B cell (primary cell): ENCODE data around the gene GALNT5. TPM values are rescaled to one million over a fixed set of nuclear protein-coding genes. Genes with fewer than 3 reads are reported as not detected.
"Not testable (repeated sequence)": the region's sequence is repeated elsewhere in the genome, so short reads cannot be mapped to it uniquely, and the experiment has no call there.

Experiments used
- ATAC-seq: fragments of 200-7000 bp; cut with Tn5 transposase; one replicate; pipeline ENCODE4 v1.10.0; 2021; ENCODE audit warnings: low read depth, mild to moderate bottlenecking, moderate number of reproducible peaks, moderate library complexity
- CTCF ChIA-PET: fragments of 350-600 bp; sonication (Branson Sonifier 250); formaldehyde crosslinking; loops from one replicate; lab custom pipeline; 2021; ENCODE audit warnings: antibody characterized with exemption, inconsistent platforms; lab: Charles Lee
- POLR2A ChIA-PET: fragments of 350-600 bp; sonication (Branson Sonifier 250); formaldehyde crosslinking; loops from one replicate; lab custom pipeline; 2021; ENCODE audit warnings: antibody characterized with exemption; lab: Charles Lee
- DNase-seq: peaks from one replicate; pipeline ENCODE4 v3.0.0; 2013
- H2AFZ ChIP-seq: 2 replicates; pipeline ENCODE4 v1.6.1; 2012; ENCODE audit warnings: mild to moderate bottlenecking, low read depth, low read length; ENCODE audit not compliant: insufficient read depth, poor library complexity, severe bottlenecking
- H3K27ac ChIP-seq, 2 donors: 1 replicate in 1 of 2; 2 replicates in 1 of 2; pipeline ENCODE4 v1.5.1; 2012 to 2013; ENCODE audit warnings: low read length in 2 of 2, mild to moderate bottlenecking in 2 of 2, moderate library complexity in 1 of 2
- H3K27me3 ChIP-seq, 4 experiments: fragments of 200-600 bp in 1 of 4; sonication (generic) in 1 of 4; replicated peaks in 1 of 4; 1 replicate in 2 of 4; 2 replicates in 2 of 4; pipeline versions ENCODE4 v1.6.1 to v1.7.0; 2013 to 2016; ENCODE audit warnings: low read length in 3 of 4, mild to moderate bottlenecking in 2 of 4, mixed read lengths in 1 of 4, moderate library complexity in 1 of 4; ENCODE audit not compliant: insufficient read depth in 4 of 4, control insufficient read depth in 3 of 4; ENCODE audit errors: control extremely low read depth in 1 of 4
- H3K36me3 ChIP-seq, 2 experiments: replicated peaks in 1 of 2; 1 replicate in 1 of 2; 2 replicates in 1 of 2; pipeline versions ENCODE4 v1.6.1 to v1.7.1; 2013; ENCODE audit warnings: low read length in 1 of 2; ENCODE audit not compliant: insufficient read depth in 2 of 2, control insufficient read depth in 1 of 2; ENCODE audit errors: control extremely low read depth in 1 of 2, extremely low read depth in 1 of 2
- H3K4me1 ChIP-seq, 2 donors: fragments of 200-600 bp in 1 of 2; sonication (generic) in 1 of 2; 1 replicate in 1 of 2; 2 replicates in 1 of 2; pipeline versions ENCODE4 v1.5.1 to v1.6.1; 2013 to 2017; ENCODE audit warnings: low read length in 2 of 2; ENCODE audit not compliant: control insufficient read depth in 2 of 2, insufficient read depth in 2 of 2
- H3K4me2 ChIP-seq: replicated peaks from 2 replicates; pipeline ENCODE3; 2012; ENCODE audit warnings: mild to moderate bottlenecking, low read depth, low read length; ENCODE audit not compliant: poor library complexity, severe bottlenecking
- H3K4me3 ChIP-seq, 5 experiments: fragments of 200-600 bp in 1 of 5; sonication (generic) in 1 of 5; 1 replicate in 3 of 5; 2 replicates in 2 of 5; pipeline versions ENCODE4 v1.5.1 to v1.7.0; 2011 to 2016; ENCODE audit warnings: low read length in 4 of 5, mild to moderate bottlenecking in 4 of 5, low read depth in 2 of 5, control low read depth in 1 of 5, moderate library complexity in 1 of 5; ENCODE audit not compliant: insufficient read depth in 1 of 5; ENCODE audit errors: control extremely low read depth in 1 of 5, extremely low read depth in 1 of 5
- H3K79me2 ChIP-seq: fragments of 200-600 bp; sonication (generic); one replicate; pipeline ENCODE4 v1.6.0; 2016; ENCODE audit warnings: low read length; ENCODE audit not compliant: control insufficient read depth, insufficient read depth
- H3K9ac ChIP-seq: fragments of 200-600 bp; sonication (generic); 2 replicates; pipeline ENCODE4 v1.6.1; 2017; ENCODE audit warnings: mild to moderate bottlenecking, low read length, moderate library complexity
- H3K9me3 ChIP-seq, 3 donors: one replicate each; pipeline versions ENCODE4 v1.6.1 to v1.7.1; 2013; ENCODE audit warnings: low read length in 2 of 3; ENCODE audit not compliant: control insufficient read depth in 2 of 3, insufficient read depth in 1 of 3; ENCODE audit errors: control extremely low read depth in 1 of 3
- H4K20me1 ChIP-seq: 2 replicates; pipeline ENCODE4 v1.6.0; 2012; ENCODE audit warnings: mild to moderate bottlenecking, low read length; ENCODE audit not compliant: insufficient read depth, control insufficient read depth, poor library complexity, severe bottlenecking
- H3K27ac Mint-ChIP-seq: one replicate; pipeline ENCODE4 v1.8.0; 2021; ENCODE audit warnings: mixed read lengths
- H3K27me3 Mint-ChIP-seq: one replicate; pipeline ENCODE4 v1.8.0; 2021; ENCODE audit warnings: mixed read lengths
- H3K4me1 Mint-ChIP-seq: one replicate; pipeline ENCODE4 v1.8.0; 2021; ENCODE audit warnings: mixed read lengths
- H3K4me3 Mint-ChIP-seq: one replicate; pipeline ENCODE4 v1.8.0; 2021; ENCODE audit warnings: mixed read lengths
- H3K9me3 Mint-ChIP-seq: one replicate; pipeline ENCODE4 v1.8.0; 2022; ENCODE audit warnings: mixed read lengths; ENCODE audit not compliant: insufficient read depth
- CTCF ChIP-seq: fragments of 200-600 bp; IDR thresholded peaks from one replicate; pipeline ENCODE4 v1.8.0; 2022; ENCODE audit warnings: antibody characterized with exemption, mild to moderate bottlenecking
- EZH2 ChIP-seq: IDR thresholded peaks from 2 replicates; pipeline ENCODE4 v1.6.1; 2012; ENCODE audit warnings: borderline replicate concordance, low read depth, mild to moderate bottlenecking, moderate library complexity, low read length; ENCODE audit not compliant: insufficient read depth, poor library complexity, severe bottlenecking
- WGBS: methylation state at CpG from one replicate; pipeline ENCODE4 v1.1.5; 2013; ENCODE audit warnings: missing lambda C conversion rate; ENCODE audit not compliant: insufficient coverage; 5-methylcytosine and 5-hydroxymethylcytosine counted together
- intact Hi-C: fragments of 100-400 bp; cut with micrococcal nuclease; formaldehyde crosslinking; loops from one replicate; pipeline ENCODE4 v1.10.0; 2022
- polyA plus RNA-seq: library from polyadenylated mRNA; depleted of rRNA; stranded (reverse); fragments of >200 nt; gene quantifications from 2 replicates; pipeline ENCODE4 v1.2.3, GENCODE V29; 2012
- total RNA-seq, 2 donors: library from RNA; stranded (reverse); fragments of 120-200 nt in 1 of 2; gene quantifications; 1 replicate in 1 of 2; 2 replicates in 1 of 2; pipeline versions ENCODE4 v1.2.3 to v1.2.4, GENCODE V29; 2013 to 2022

Gene GALNT5
- total and polyA plus RNA-seq, 2 donors (not counting 1 experiment from before 2014, with no cell fraction given), result not detected

- no peaks in the 10 kb centered on the region for H3K79me2 ChIP-seq
- no peak overlapping the region for H2AFZ ChIP-seq
- H3K4me3 Mint-ChIP-seq, result no peak overlapping the region
- no peaks in the 10 kb centered on the region for H4K20me1 ChIP-seq
- DNase-seq (no peak), ATAC-seq (no peak)
- H3K9me3 Mint-ChIP-seq, result no peaks in the 10 kb centered on the region
- ChIA-PET POLR2A (no interaction called here), CTCF (interaction anchor here (0.6 to 1.8 kb wide), 3 partner anchors 31 to 515 kb away, joined by 3 to 6 read pairs (median 6); no protein-coding TSS in a partner anchor)
- H3K27ac ChIP-seq, result no peak overlapping the region
- peaks cover 0 to 4% of the 10 kb centered on the region in 2 donors for H3K4me1 ChIP-seq
- no peaks in the 10 kb centered on the region for H3K9me3 ChIP-seq
- H3K36me3 ChIP-seq, result no peaks in the 10 kb centered on the region
- H3K4me1 Mint-ChIP-seq, result peaks cover 5% of the 10 kb centered on the region
- no peak for TF ChIP-seq CTCF
- TF ChIP-seq EZH2, result no peak
- H3K27me3 Mint-ChIP-seq, result peaks cover 17% of the 10 kb centered on the region
- H3K4me2 ChIP-seq, result no peak overlapping the region
- intact Hi-C loops, result no loop called here
- no peak overlapping the region for H3K4me3 ChIP-seq
- no peak overlapping the region for H3K27ac Mint-ChIP-seq
- WGBS, result 90% methylated on average over 1 of the region's 1 CpG
- H3K27me3 ChIP-seq, result peaks cover 0 to 3% (median 0%) of the 10 kb centered on the region in 4 experiments
- H3K9ac ChIP-seq, result no peak overlapping the region
Measured at GRCh38 chr2:157271590-157272203, 14.2 kb downstream of the GALNT5 start.

GRCh38 chr2:157279311-157279710 lies 21.8 kb downstream of the GALNT5 start:
- H3K9ac ChIP-seq, ATAC-seq, H3K4me1 Mint-ChIP-seq, H2AFZ ChIP-seq, H3K27ac Mint-ChIP-seq, H3K4me2 ChIP-seq, intact Hi-C loops, H3K79me2 ChIP-seq, POLR2A ChIA-PET, H3K9me3 ChIP-seq, H3K4me3 Mint-ChIP-seq, H3K27me3 ChIP-seq, H3K9me3 Mint-ChIP-seq, H3K4me3 ChIP-seq, DNase-seq, H3K4me1 ChIP-seq, H3K27ac ChIP-seq, H3K36me3 ChIP-seq, H4K20me1 ChIP-seq: not testable (repeated sequence)
- H3K27me3 Mint-ChIP-seq, result peaks cover 51% of the 10 kb centered on the region
- CTCF ChIA-PET, result interaction anchor here (1.9 kb wide), 1 partner anchor 23 kb away, joined by 4 read pairs; no protein-coding TSS in a partner anchor
- 88% methylated on average over 7 of the region's 7 CpGs for WGBS
